HUES64 (cell line): ENCODE measurements around the gene LRRC71.
A peak's percentile ranks its signal among the peaks of the same experiment; 100 is the strongest.

Source experiments
- H3K27ac ChIP-seq: 2 replicates; pipeline ENCODE4 v1.7.0; 2013; ENCODE audit warnings: low read depth, low read length, inconsistent platforms
- H3K27me3 ChIP-seq: 2 replicates; pipeline ENCODE4 v1.6.1; 2013; ENCODE audit warnings: mild to moderate bottlenecking, low read length; ENCODE audit not compliant: insufficient read depth
- H3K36me3 ChIP-seq: 2 replicates; pipeline ENCODE4 v1.6.1; 2013; ENCODE audit warnings: mild to moderate bottlenecking, low read length; ENCODE audit not compliant: insufficient read depth
- H3K4me1 ChIP-seq: 2 replicates; pipeline ENCODE4 v1.6.1; 2013; ENCODE audit warnings: mild to moderate bottlenecking, low read length, moderate library complexity; ENCODE audit not compliant: insufficient read depth
- H3K4me3 ChIP-seq: 2 replicates; pipeline ENCODE4 v1.5.1; 2013; ENCODE audit warnings: mild to moderate bottlenecking, low read length, moderate library complexity
- H3K9ac ChIP-seq: 2 replicates; pipeline ENCODE4 v1.6.1; 2013; ENCODE audit warnings: mild to moderate bottlenecking, low read depth, low read length
- H3K9me3 ChIP-seq: 2 replicates; pipeline ENCODE4 v1.6.1; 2013; ENCODE audit warnings: low read depth, low read length; ENCODE audit not compliant: insufficient read depth
- WGBS: fragments of 150-250, 120-280 bp; methylation state at CpG from one replicate; pipeline ENCODE4 v1.1.7; 2013; ENCODE audit warnings: missing lambda C conversion rate; 5-methylcytosine and 5-hydroxymethylcytosine counted together

LRRC71 gene

GRCh38 chr1:156975084-156975483, 54.7 kb downstream of the LRRC71 start:
- 78% methylated on average over 1 of the region's 2 CpGs for WGBS
- peaks cover 92% of the 10 kb centered on the region for H3K36me3 ChIP-seq
- no peak overlapping the region for H3K4me3 ChIP-seq
- no peak overlapping the region for H3K9ac ChIP-seq
- peaks cover 22% of the 10 kb centered on the region for H3K4me1 ChIP-seq
- 0 out of 2 replicates have a peak overlapping the region, but pooled peaks have one; percentile 8 for H3K27ac ChIP-seq
- no peaks in the 10 kb centered on the region for H3K9me3 ChIP-seq
- no peaks in the 10 kb centered on the region for H3K27me3 ChIP-seq

GRCh38 chr1:156980551-156980950, 60.1 kb downstream of the LRRC71 start:
- Histone ChIP-seq H3K4me1 (peaks cover 7% of the 10 kb centered on the region; the same call in 1 of the 2 replicates), H3K36me3 (peaks cover 86% of the 10 kb centered on the region), H3K27ac (no peak overlapping the region), H3K27me3 (no peaks in the 10 kb centered on the region), H3K9me3 (no peaks in the 10 kb centered on the region), H3K4me3 (no peak overlapping the region), H3K9ac (no peak overlapping the region)
- WGBS: 96% methylated on average over 4 of the region's 4 CpGs
